HCT116 (cell line): Measurements from ENCODE around the gene SLC39A1. TPM values are rescaled to one million over a fixed set of nuclear protein-coding genes. Genes with fewer than 3 reads are reported as not detected.

Experiments
- ATAC-seq: fragments of 200-7000 bp; cut with Tn5 transposase; 2 replicates; pipeline ENCODE4 v1.9.1; 2020; ENCODE audit warnings: mild to moderate bottlenecking, moderate library complexity
- BruUV-seq: library from RNA; stranded (reverse); fragments of 400-500 nt; replicated peaks from 2 replicates; lab custom pipeline; 2021; lab: Mats Ljungman, UMichigan
- CTCF ChIA-PET: fragments of 300-600 bp; sonication (Branson Sonifier 250); formaldehyde crosslinking; loops from one replicate; lab custom pipeline; 2021; ENCODE audit warnings: antibody characterized with exemption; lab: Charles Lee
- POLR2A ChIA-PET: fragments of 300-600, 350-600 bp; sonication (Branson Sonifier 250); formaldehyde crosslinking; loops from one replicate; lab custom pipeline; 2021; ENCODE audit warnings: antibody characterized with exemption; lab: Charles Lee
- RAD21 ChIA-PET, 2 experiments: fragments of 300-600 bp; sonication (Branson Sonifier 250); formaldehyde crosslinking; loops; one replicate each; lab custom pipeline; 2023; ENCODE audit warnings: low total read pairs in 2 of 2; ENCODE audit not compliant: uncharacterized antibody in 2 of 2, unreplicated experiment in 2 of 2, low non-redundant PET in 1 of 2; lab: Charles Lee
- DNase-seq: peaks from one replicate; pipeline ENCODE4 v3.0.0-alpha.2; 2010; ENCODE audit warnings: low read depth, low spot score
- H2AFZ ChIP-seq: fragments of 200-600 bp; shearing (Covaris generic), sonication (generic); 2 replicates; pipeline ENCODE4 v1.6.1; 2017; ENCODE audit warnings: low read depth, mixed run types, mixed read lengths, antibody characterized with exemption, low read length; ENCODE audit not compliant: poor library complexity, severe bottlenecking
- H3K27ac ChIP-seq: 2 replicates; pipeline ENCODE4 v1.5.1; 2012; ENCODE audit warnings: low read depth, low read length
- H3K27me3 ChIP-seq: fragments of 200-600 bp; sonication (generic); 2 replicates; pipeline ENCODE4 v1.6.1; 2016; ENCODE audit warnings: mixed run types, low read length, mixed read lengths; ENCODE audit not compliant: insufficient read depth
- H3K36me3 ChIP-seq, 2 experiments: fragments of 200-500 bp in 1 of 2; fragments of 200-600 bp in 1 of 2; sonication (Bioruptor generic) in 1 of 2; sonication (generic) in 1 of 2; 2 replicates each; pipeline versions ENCODE4 v1.5.1 to v1.6.1; 2014 to 2016; ENCODE audit warnings: low read length in 2 of 2, inconsistent platforms in 1 of 2, mixed read lengths in 1 of 2, mixed run types in 1 of 2; ENCODE audit not compliant: insufficient read depth in 2 of 2, control insufficient read depth in 1 of 2
- H3K4me1 ChIP-seq, 2 experiments: fragments of 200-600 bp in 1 of 2; sonication (generic) in 1 of 2; 2 replicates each; pipeline versions ENCODE4 v1.5.1 to v1.6.1; 2012 to 2017; ENCODE audit warnings: low read length in 2 of 2, inconsistent platforms in 1 of 2, mild to moderate bottlenecking in 1 of 2, mixed read lengths in 1 of 2, mixed run types in 1 of 2, moderate library complexity in 1 of 2; ENCODE audit not compliant: insufficient read depth in 2 of 2, control insufficient read depth in 1 of 2
- H3K4me2 ChIP-seq: fragments of 200-600 bp; sonication (generic); 2 replicates; pipeline ENCODE4 v1.6.1; 2017; ENCODE audit warnings: mixed run types, low read length, mixed read lengths
- H3K4me3 ChIP-seq, 2 experiments: fragments of 200-600 bp in 1 of 2; sonication (generic) in 1 of 2; replicated peaks in 1 of 2; 2 replicates each; pipeline ENCODE4 v1.5.1; 2011 to 2016; ENCODE audit warnings: low read length in 2 of 2, control low read depth in 1 of 2, low read depth in 1 of 2, mild to moderate bottlenecking in 1 of 2, mixed read lengths in 1 of 2, mixed run types in 1 of 2
- H3K79me2 ChIP-seq: fragments of 200-600 bp; sonication (generic); 2 replicates; pipeline ENCODE4 v1.6.1; 2017; ENCODE audit warnings: mild to moderate bottlenecking, mixed run types, low read length, moderate library complexity, mixed read lengths; ENCODE audit not compliant: insufficient read depth
- H3K9ac ChIP-seq: fragments of 200-600 bp; sonication (generic); 2 replicates; pipeline ENCODE4 v1.6.1; 2016; ENCODE audit warnings: low read length, mixed read lengths
- H3K9me2 ChIP-seq: fragments of 200-600 bp; sonication (generic), shearing (Covaris generic); 2 replicates; pipeline ENCODE4 v1.6.1; 2017; ENCODE audit warnings: mixed run types, mild to moderate bottlenecking, moderate library complexity; ENCODE audit not compliant: insufficient read depth
- H3K9me3 ChIP-seq, 2 experiments: fragments of 200-500 bp in 1 of 2; fragments of 200-600 bp in 1 of 2; sonication (Bioruptor generic) in 1 of 2; sonication (generic) in 1 of 2; 2 replicates each; pipeline ENCODE4 v1.6.1; 2014 to 2017; ENCODE audit warnings: low read length in 2 of 2, mixed read lengths in 2 of 2, inconsistent platforms in 1 of 2, low read depth in 1 of 2, mild to moderate bottlenecking in 1 of 2, mixed run types in 1 of 2, moderate library complexity in 1 of 2; ENCODE audit not compliant: control insufficient read depth in 1 of 2, insufficient read depth in 1 of 2
- H4K20me1 ChIP-seq: fragments of 200-600 bp; sonication (generic), shearing (Covaris generic); 2 replicates; pipeline ENCODE4 v1.6.1; 2017; ENCODE audit warnings: mixed run types, mild to moderate bottlenecking, moderate library complexity; ENCODE audit not compliant: insufficient read depth
- CBX3 ChIP-seq: IDR thresholded peaks from 2 replicates; pipeline ENCODE4 v1.6.1; 2012; ENCODE audit warnings: low read depth
- CEBPB ChIP-seq: IDR thresholded peaks from 2 replicates; pipeline ENCODE4 v1.6.1; 2012; ENCODE audit warnings: low read depth
- EGR1 ChIP-seq: IDR thresholded peaks from 2 replicates; pipeline ENCODE4 v1.6.1; 2012; ENCODE audit warnings: low read depth
- EZH2 ChIP-seq: fragments of 200-600 bp; sonication (generic); IDR thresholded peaks from 2 replicates; pipeline ENCODE4 v1.6.1; 2017; ENCODE audit warnings: antibody characterized with exemption, mixed run types
- FOSL1 ChIP-seq: IDR thresholded peaks from 2 replicates; pipeline ENCODE4 v1.6.1; 2012; ENCODE audit warnings: low read depth
- JUND ChIP-seq: IDR thresholded peaks from 2 replicates; pipeline ENCODE4 v1.6.1; 2012
- POLR2A ChIP-seq: IDR thresholded peaks from 2 replicates; pipeline ENCODE4 v1.7.0; 2011; ENCODE audit warnings: borderline replicate concordance; ENCODE audit not compliant: insufficient read depth, insufficient read length; ENCODE audit errors: extremely low read depth
- SIN3A ChIP-seq: IDR thresholded peaks from 2 replicates; pipeline ENCODE4 v1.6.1; 2012; ENCODE audit warnings: low read depth
- SRF ChIP-seq: IDR thresholded peaks from 2 replicates; pipeline ENCODE4 v1.6.1; 2012; ENCODE audit warnings: low read depth
- ZFX ChIP-seq: fragments of 450-650 bp; IDR thresholded peaks from 2 replicates; pipeline ENCODE4 v1.6.1; 2017
- ZNF274 ChIP-seq: fragments of 200-500 bp; sonication (Bioruptor generic); IDR thresholded peaks from 2 replicates; pipeline ENCODE4 v1.6.1; 2014; ENCODE audit warnings: mild to moderate bottlenecking, low read depth, low read length, inconsistent platforms
- intact Hi-C: fragments of 100-400 bp; cut with micrococcal nuclease; formaldehyde crosslinking; loops from 2 replicates; pipeline ENCODE4 v1.10.0; 2022
- total RNA-seq: library from RNA; stranded (reverse); gene quantifications from one replicate; pipeline ENCODE4 v1.2.1, GENCODE V29; 2021; ENCODE audit not compliant: unreplicated experiment
- TF ChIP-seq, protein P1 (sequence below): IDR thresholded peaks from 2 replicates; pipeline ENCODE4 v1.6.1; 2011; ENCODE audit warnings: mild to moderate bottlenecking, low read length, moderate library complexity; ENCODE audit not compliant: insufficient replicate concordance; ENCODE audit errors: extremely low read depth
- TF ChIP-seq, protein P2 (sequence below): IDR thresholded peaks from 2 replicates; pipeline ENCODE4 v1.6.1; 2012
- TF ChIP-seq, protein P3 (sequence below), 3 experiments: fragments of 200-600 bp in 1 of 3; sonication (generic) in 1 of 3; IDR thresholded peaks in 2 of 3; conservative IDR thresholded peaks in 1 of 3; 2 replicates each; pipeline ENCODE4 v1.5.1; 2012 to 2017; ENCODE audit warnings: low read depth in 2 of 3, low read length in 2 of 3, antibody characterized with exemption in 1 of 3, borderline replicate concordance in 1 of 3, control low read depth in 1 of 3, mild to moderate bottlenecking in 1 of 3, mixed read lengths in 1 of 3, mixed run types in 1 of 3, moderate library complexity in 1 of 3; ENCODE audit not compliant: insufficient read depth in 1 of 3

The SLC39A1 gene
- total RNA-seq, 1 experiment from 2014 or later: 51.5 TPM

DNA sequence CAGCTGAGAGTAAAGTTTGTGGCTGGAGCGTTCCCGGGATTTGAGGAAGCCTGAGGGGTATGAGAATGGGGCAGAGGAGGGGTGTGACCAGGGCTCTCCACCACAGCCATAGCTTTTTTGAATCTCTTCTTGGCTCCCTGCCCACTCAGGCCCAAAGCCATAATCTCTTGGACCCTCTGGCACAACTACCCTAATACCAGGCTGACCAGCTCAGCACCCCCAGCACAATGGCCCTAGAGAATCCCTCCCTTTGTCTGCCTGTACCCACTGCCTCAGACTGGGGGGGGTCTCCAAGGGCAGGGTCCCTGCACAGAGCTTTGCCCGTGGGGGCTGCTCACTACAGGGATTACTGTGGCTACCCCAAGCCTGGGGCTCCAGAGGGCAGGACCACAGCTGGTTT lies 24.3 kb downstream of the SLC39A1 start (continued):
- TF ChIP-seq, protein P1, sequence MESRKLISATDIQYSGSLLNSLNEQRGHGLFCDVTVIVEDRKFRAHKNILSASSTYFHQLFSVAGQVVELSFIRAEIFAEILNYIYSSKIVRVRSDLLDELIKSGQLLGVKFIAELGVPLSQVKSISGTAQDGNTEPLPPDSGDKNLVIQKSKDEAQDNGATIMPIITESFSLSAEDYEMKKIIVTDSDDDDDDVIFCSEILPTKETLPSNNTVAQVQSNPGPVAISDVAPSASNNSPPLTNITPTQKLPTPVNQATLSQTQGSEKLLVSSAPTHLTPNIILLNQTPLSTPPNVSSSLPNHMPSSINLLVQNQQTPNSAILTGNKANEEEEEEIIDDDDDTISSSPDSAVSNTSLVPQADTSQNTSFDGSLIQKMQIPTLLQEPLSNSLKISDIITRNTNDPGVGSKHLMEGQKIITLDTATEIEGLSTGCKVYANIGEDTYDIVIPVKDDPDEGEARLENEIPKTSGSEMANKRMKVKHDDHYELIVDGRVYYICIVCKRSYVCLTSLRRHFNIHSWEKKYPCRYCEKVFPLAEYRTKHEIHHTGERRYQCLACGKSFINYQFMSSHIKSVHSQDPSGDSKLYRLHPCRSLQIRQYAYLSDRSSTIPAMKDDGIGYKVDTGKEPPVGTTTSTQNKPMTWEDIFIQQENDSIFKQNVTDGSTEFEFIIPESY: no peak
- TF ChIP-seq FOSL1 (no peak), ZFX (no peak), ZNF274 (no peak), SRF (no peak), EZH2 (no peak)
- TF ChIP-seq, protein P2, sequence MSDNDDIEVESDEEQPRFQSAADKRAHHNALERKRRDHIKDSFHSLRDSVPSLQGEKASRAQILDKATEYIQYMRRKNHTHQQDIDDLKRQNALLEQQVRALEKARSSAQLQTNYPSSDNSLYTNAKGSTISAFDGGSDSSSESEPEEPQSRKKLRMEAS: no peak

DNA sequence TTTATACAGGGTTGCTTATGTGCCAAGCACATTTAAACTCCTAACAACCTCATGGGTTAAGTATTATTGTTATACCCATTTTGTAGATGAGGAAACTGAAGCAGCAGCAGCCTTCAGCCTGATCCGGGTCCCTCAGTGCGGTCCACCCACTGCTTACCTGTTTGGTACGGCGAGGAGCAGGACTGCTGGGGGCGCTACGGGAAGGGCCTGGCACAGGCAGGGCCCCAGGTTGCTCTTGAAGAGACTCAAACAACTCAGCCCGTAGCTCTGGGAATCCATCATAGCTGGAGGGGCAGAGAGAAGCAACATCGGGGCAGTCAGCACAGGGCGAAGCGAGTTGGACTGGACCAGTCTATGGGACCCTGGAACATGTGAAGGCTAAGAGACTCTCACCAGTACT lies 26.0 kb downstream of the SLC39A1 start:
- RAD21 ChIA-PET: no interaction called here
- H3K9me2 ChIP-seq: no peaks in the 10 kb centered on the region
- H3K9me3 ChIP-seq: no peaks in the 10 kb centered on the region
- H3K27ac ChIP-seq: no peak overlapping the region
- CTCF ChIA-PET: no interaction called here
- intact Hi-C loops: no loop called here
- no peaks in the 10 kb centered on the region for H3K27me3 ChIP-seq
- no peak for TF ChIP-seq JUND
- TF ChIP-seq CEBPB: no peak
- no peak for TF ChIP-seq POLR2A
- TF ChIP-seq, protein P3, sequence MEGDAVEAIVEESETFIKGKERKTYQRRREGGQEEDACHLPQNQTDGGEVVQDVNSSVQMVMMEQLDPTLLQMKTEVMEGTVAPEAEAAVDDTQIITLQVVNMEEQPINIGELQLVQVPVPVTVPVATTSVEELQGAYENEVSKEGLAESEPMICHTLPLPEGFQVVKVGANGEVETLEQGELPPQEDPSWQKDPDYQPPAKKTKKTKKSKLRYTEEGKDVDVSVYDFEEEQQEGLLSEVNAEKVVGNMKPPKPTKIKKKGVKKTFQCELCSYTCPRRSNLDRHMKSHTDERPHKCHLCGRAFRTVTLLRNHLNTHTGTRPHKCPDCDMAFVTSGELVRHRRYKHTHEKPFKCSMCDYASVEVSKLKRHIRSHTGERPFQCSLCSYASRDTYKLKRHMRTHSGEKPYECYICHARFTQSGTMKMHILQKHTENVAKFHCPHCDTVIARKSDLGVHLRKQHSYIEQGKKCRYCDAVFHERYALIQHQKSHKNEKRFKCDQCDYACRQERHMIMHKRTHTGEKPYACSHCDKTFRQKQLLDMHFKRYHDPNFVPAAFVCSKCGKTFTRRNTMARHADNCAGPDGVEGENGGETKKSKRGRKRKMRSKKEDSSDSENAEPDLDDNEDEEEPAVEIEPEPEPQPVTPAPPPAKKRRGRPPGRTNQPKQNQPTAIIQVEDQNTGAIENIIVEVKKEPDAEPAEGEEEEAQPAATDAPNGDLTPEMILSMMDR (IDR thresholded peaks at IDR 0.05 in 2 of 3, conservative IDR thresholded peaks at IDR 0.05 in 1 of 3; ENCODE audit: borderline replicate concordance in 1 of 3, insufficient read depth in 1 of 3, low read depth in 2 of 3, low read length in 2 of 3): no peak
- no peak for TF ChIP-seq SIN3A
- no peak for TF ChIP-seq EGR1
- TF ChIP-seq CBX3: no peak
- ATAC-seq: no peak
- H3K9ac ChIP-seq: no peak overlapping the region
- no peak overlapping the region for H2AFZ ChIP-seq
- H4K20me1 ChIP-seq: no peaks in the 10 kb centered on the region
- BruUV-seq: no TSS peak
- H3K4me2 ChIP-seq: no peak overlapping the region
- no peaks in the 10 kb centered on the region for H3K79me2 ChIP-seq
- no peaks in the 10 kb centered on the region for H3K4me1 ChIP-seq
- H3K4me3 ChIP-seq: no peak overlapping the region
- POLR2A ChIA-PET: no interaction called here
- DNase-seq: no peak
- H3K36me3 ChIP-seq: peaks cover 14 to 28% of the 10 kb centered on the region in 2 experiments; a peak in 3 of 4 replicates
